ENCODE measurements around the gene TUT4.
"Not testable (repeated sequence)": the region's sequence is repeated elsewhere in the genome, so short reads cannot be mapped to it uniquely, and the experiment has no call there.

The TUT4 gene, protein sequence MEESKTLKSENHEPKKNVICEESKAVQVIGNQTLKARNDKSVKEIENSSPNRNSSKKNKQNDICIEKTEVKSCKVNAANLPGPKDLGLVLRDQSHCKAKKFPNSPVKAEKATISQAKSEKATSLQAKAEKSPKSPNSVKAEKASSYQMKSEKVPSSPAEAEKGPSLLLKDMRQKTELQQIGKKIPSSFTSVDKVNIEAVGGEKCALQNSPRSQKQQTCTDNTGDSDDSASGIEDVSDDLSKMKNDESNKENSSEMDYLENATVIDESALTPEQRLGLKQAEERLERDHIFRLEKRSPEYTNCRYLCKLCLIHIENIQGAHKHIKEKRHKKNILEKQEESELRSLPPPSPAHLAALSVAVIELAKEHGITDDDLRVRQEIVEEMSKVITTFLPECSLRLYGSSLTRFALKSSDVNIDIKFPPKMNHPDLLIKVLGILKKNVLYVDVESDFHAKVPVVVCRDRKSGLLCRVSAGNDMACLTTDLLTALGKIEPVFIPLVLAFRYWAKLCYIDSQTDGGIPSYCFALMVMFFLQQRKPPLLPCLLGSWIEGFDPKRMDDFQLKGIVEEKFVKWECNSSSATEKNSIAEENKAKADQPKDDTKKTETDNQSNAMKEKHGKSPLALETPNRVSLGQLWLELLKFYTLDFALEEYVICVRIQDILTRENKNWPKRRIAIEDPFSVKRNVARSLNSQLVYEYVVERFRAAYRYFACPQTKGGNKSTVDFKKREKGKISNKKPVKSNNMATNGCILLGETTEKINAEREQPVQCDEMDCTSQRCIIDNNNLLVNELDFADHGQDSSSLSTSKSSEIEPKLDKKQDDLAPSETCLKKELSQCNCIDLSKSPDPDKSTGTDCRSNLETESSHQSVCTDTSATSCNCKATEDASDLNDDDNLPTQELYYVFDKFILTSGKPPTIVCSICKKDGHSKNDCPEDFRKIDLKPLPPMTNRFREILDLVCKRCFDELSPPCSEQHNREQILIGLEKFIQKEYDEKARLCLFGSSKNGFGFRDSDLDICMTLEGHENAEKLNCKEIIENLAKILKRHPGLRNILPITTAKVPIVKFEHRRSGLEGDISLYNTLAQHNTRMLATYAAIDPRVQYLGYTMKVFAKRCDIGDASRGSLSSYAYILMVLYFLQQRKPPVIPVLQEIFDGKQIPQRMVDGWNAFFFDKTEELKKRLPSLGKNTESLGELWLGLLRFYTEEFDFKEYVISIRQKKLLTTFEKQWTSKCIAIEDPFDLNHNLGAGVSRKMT (N-terminal part only)

DNA sequence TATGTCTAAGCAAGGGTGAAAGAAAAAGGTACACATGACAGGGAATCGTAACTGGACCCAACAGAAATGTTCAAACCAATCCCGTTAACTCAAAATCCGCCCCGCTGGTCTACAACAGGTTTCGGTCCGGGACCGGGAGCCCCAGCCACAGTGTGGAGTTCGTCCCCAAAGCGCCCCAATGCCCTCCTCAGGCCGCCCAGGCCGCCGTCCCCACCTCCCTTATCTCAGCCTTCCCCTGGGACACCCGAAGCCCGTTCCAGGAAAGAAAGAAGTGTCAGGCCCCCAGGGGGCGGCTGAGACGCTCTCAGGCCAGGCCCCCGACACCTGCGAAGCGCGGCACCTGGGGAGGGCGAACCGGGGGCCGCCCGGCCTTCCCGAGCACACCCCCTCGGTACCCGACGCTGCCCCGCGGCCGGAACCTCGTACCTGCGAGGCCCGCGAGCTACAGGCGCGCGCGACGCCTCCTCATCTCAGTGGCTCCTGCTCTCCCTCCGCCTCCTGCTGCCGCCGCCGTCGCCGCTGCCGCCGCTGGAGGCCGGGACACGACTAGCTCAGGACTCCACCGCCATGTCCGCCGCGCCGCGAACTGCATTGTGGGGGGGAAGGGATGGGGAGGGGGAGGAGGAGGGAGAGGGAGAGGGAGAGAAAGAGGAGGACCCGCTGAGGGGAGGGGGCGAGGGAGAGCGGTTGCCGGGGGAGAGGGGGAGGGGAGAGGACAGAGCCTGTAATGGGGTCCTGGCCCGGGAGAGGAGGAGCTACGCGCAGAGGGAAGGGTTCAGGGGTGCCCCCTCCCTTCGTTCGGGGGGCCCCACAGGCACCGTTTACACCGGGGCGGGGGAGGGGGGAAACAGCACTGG is at the start of gene TUT4:
TUT4 (minus strand) TSS at position 588 of the 857 bp plus-strand sequence. CDS start 26,812 bp downstream, outside the sequence.
- peak; percentile 84 for DNase-seq

DNA sequence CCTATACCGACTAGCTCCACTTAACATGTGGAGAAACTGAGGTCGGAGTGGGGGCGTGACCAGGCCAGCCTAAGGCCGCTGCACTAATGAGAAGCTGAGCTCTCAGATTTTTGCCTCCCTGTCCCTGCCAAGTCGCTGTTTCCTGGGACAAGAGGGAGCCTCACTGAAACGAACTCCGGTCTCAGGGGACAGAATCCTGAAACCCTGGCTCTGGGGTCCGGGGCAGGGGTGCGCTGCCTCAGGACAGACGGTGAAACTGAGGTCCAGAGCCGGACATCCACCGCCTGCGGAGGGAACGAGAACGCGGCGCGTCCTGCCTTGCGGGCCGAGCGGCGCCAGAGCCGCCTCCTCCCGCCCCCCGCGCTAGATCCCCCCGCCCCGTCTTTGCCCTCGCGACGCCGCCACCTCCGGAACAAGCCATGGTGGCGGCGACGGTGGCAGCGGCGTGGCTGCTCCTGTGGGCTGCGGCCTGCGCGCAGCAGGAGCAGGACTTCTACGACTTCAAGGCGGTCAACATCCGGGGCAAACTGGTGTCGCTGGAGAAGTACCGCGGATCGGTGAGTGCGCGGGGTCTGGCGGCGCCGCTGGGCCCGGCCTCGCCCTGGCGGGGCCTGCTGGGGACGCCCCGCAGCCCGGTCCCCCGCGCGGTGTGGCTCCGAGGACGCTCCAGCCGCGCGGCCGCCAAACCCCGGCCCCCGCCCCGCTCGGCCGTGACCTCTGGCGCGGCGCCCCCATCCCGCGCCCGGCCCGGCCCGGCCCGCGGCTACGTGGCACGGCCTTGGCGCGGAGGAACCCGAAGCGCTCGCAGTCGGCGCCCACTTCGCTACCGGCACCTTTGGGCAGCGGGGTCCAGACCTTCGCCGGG is 49.3 kb upstream of the TUT4 start, which contains the start of gene GPX7:
GPX7 (plus strand) TSS at position 381 of the 865 bp plus-strand sequence; CDS start at position 420, 39 bp downstream.
- DNase-seq: no peak

DNA sequence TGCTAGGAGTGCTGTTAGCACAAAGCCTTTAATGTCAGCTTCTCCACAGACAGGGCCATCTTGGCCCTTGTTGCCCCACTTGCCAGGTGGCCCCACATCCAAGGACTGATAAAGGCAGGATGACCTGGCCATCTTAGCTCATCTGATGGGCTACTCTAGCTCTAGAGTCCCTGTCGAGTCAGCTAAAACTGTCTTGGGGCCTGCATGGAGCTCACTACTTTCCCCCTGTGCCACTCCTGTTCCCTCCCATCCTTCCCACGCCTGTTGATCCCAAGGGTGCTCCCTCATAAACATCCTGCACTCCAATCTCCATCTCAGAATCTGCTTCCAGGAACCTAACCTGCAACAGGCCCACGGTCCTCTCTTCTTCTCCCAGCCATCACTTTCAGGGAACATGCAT is 48.6 kb upstream of the TUT4 start:
- DNase-seq: no peak

DNA sequence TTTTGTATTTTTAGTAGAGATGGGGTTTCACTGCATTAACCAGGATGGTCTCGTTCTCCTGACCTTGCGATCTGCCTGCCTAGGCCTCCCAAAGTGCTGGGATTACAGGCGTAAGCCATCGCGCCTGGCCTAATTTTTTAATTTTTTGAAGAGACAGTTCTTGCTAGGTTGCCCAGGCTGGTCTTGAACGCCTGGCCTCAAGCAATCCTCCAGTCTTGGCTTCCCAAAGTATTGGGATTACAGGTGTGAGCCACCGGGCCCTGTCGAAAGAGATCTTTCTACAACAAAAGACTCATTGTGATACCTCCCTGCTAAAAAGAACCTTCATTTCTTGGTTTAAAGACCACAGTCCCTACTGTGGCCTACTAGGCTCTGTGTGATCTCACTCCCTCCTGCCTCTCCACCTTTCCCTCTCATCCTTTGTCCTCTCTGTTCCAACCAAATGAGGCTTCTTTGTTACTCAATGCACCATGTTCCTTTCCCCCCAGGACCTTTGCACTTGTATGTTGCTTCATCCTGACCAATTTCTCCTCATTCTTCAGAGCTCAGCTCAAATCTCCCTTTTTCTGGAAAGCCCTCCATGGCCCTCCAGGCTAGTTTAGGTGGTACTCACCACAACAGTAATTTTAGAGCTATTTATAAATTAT is 47.8 kb upstream of the TUT4 start:
- DNase-seq: no peak

DNA sequence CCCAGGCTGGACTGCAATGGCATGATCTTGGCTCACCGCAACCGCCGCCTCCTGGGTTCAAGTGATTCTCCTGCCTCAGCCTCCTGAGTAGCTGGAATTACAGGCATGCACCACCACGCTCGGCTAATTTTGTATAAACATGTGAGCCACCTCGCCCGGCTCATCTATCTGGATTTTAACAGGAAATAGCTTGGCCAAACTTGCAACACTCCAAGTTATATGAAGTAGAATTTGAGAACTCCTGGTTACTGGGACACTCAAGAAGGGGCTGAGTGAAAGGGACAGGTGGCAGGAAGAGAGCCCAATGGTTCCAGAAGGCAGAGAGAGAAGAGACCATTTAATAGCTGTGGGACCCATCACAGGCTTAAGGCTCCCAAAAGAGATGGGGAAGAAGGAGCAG is 46.3 kb upstream of the TUT4 start:
- DNase-seq: no peak

DNA sequence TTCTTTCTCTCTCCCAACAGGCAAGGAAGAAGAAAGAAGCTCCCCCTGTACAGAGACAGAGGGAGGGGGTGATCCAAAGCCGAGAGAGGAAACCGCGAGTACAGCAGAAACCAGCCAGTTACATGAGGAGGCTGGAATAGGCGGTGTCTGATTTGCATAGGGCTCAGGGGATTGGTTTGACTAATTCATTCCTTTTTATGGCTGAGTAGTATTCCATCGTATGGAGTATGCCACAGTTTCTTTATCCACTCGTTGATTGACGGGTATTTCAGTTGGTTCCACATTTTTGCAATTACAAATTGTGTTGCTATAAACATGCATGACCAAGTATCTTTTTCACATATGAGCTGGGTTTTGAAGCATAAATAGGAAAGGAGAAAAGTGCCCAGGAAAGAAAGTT is 45.8 kb upstream of the TUT4 start:
- no peak for DNase-seq

DNA sequence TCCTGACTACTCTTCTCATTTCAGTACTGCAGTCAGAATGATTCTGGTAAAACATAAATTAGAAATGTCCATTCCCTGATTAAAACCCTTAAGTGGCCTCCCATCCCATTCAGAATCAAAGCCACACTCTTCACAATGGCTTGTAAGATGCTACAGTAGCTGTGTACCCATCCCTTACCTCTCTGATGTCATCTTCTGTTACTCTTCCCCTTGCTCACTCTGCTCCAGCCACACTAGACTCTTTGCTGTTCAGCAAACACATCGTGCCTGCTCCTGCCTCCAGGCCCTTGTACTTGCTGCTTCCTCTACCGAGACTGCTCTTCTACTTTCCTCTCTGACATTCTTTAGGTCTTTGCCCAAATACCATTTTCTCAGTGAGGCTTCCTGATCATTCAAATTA is 45.0 kb upstream of the TUT4 start:
- DNase-seq: no peak

DNA sequence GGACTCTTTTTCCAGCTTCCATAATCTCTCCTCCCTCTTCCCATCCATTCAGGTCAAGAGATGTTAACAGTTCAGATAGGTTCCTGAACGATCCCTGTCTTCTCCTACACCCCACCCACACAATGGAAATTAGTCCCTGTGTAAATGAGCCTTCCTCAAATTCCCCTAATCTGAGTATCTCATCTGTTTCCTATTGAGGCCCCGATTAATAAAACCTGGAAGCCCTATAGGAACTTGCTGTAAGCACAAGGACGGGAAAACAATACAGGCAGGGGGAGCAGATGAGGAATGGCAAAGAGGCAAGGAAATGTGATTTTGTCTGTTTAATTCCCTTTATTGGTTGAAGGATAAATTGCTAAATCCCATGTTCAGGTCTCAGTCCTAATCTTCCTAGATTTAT is 42.2 kb upstream of the TUT4 start:
- DNase-seq: no peak

DNA sequence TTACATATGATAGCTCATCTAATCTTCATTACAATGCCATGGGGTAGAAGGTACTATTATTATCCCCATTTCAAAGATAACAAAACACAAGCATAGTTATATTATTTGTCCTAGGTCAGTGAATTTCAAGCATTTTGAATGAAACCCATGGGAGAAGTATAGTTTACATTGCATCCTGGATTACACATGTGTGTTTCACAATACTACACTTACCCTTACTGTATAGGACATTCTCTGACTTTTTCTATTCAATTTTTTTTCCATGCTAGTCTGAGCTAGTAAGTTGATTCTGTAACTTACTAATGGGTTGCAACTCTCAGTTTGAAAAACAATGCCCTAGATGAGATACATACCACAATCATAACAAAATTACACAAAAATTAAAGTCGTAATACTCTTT is 40.6 kb upstream of the TUT4 start:
- no peak for DNase-seq

DNA sequence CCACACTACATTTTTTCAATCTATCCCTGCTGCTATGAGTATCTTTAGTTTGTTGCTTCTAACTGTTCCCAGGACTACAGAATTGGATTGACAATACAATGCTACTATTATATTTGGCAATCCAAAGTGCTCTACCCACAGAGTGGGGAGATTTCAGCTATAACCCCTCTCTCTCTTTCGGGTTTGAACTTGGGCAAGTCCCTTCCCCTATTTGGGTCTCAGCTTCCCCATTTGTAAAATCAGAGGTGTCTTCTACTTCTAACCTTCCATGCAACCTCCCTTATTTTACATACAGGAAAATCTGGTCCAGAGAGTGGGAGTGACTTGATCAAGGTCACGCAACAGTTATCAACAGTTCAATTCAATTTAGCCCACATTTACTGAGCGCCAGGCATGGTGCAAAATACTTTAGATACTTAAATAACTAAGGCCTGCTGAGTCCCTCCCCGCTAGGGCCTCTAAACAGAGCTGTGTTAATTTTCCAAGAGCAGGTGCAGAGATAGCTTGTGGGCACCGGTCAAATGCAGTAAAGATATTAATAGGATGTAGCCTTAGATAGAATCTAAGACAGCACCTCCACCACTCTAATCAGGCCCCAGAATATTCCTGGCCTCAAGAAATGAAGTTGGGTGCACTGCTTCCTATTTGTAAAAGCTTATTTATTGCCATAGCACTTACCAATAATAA is 39.9 kb upstream of the TUT4 start:
- DNase-seq: no peak

DNA sequence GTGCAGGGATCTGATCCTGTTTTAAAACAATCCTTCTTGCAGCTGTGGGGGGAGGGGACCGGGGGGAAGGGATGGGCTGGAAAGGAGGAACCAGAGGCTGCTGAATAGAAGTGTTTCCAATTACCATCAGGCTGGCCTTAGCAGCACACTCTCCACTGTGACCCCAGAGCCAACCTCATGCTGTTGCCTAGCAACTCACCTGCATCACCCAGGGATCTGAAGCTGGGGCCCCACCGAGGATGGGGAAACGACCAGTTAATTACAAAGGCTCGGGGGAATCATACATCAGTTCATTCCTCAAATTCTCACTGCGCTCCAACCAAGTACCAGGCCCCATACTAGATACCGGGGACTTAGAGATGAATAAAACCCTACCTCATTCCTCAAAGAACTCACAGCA is 37.4 kb upstream of the TUT4 start:
- no peak for DNase-seq

DNA sequence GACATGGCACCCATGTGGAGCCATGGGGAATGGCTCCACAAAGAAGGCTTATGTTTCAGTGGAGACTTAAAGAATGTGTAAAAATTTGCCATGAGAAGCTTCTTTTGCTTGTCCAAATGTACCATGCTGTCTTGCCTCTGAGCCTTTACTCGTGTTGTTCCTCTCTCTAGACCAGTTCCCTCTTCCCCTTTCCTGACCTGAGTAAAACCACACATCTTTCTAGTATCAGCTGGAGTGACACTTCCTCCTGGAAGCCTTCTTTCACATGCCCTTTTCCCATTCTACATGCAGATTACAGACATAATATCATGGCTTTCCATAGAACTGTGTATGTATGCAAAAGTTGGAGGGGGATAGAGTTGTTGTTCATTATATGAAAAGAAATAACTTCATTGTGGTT is 35.6 kb upstream of the TUT4 start:
- DNase-seq: peak; percentile 71

DNA sequence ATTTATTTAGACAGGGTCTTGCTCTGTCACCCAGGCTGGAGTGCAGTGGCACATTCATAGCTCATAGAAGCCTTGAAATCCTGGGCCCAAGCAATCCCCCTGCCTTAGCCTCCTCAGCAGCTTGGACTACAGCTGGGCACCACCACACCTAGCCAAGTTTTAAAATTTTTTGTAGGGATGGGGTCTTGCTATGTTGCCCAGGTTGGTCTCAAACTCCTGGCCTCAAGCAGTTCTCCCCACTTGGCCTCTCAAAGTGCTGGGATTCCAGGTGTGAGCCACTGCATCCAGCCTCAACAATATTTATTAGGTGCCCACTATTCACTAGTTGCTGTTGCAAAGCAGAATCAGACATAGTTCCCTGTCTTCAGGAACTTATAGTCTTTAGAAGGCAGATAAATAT is 35.1 kb upstream of the TUT4 start:
- no peak for DNase-seq

DNA sequence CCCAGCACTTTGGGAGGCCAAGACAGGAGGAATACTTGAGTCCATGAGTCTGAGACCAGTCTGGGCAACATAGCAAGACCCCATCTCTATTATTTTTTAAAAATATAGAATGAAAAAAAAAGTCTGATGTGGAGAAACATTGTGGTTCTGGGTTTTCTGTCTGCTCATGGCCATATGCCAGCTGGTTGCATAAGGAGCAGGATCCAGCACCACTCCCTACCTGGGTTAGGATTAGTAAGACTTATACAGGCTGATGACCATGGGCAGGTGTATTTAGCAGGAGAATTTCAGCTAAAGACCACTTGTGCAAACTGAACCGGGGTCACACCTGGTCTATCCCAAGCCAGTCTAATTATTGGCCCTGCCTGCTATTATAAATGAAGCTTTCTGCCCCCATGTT is 32.6 kb upstream of the TUT4 start:
- DNase-seq: no peak

DNA sequence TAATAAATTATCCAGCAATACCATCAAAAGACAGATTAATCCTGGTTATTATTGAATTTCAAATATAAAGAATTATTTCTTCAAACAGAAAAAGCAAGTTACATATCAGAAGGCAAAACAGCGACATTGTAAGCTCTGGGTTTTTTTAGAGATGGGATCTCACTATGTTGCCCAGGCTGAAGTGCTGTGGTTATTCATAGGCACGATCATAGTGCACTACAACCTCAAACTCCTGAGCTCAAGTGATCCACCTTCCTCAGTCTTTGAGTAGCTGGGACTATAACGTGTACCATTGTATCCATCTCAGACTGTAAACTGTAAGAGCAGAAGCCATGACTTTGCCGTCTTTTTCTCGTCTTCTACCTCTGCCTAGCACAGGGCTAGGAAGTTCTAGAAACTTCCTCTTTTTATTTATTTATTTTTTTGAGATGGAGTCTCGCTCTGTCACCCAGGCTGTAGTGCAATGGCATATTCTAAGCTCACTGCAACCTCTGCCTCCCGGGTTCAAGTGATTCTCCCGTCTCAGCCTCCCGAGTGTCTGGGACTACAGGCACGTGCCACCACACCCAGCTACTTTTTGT is 29.3 kb upstream of the TUT4 start:
- DNase-seq: no peak

DNA sequence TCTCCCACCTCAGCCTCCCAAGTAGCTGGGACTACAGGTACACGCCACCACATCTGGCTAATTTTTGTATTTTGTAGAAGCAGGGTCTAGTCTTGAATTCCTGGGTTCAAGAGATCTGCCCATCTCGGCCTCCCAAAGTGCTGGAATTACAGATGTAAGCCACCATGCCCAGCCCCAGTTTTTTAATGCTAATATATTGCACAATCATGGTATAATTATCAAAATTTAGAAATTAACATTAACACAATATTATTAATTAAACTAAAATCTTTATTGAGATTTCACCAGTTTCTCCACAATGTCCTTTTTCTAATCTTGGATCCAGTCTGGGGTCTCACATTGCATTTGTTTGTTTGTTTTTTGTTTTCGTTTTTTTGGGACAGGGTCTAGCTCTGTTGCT is 27.4 kb upstream of the TUT4 start:
- DNase-seq: no peak

DNA sequence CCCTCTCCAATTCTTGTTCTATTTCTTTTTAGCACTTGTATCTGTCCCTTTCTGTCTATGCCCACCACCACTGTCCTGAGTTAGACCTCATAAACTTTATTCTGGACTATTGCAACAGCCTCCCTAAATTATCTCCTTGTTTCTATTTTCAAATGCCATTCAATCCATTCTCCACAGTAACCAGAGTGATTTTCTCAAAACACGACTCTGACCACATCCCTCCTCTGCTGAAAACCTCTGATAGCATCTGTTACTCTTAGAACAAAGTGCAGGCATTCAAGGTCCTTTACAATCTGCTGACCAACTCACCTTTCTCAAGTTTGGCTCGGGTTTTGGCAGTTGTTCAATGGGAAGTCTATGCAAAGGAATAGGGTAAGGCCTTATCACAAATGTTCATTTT is 26.5 kb upstream of the TUT4 start:
- peak; percentile 13 for DNase-seq

DNA sequence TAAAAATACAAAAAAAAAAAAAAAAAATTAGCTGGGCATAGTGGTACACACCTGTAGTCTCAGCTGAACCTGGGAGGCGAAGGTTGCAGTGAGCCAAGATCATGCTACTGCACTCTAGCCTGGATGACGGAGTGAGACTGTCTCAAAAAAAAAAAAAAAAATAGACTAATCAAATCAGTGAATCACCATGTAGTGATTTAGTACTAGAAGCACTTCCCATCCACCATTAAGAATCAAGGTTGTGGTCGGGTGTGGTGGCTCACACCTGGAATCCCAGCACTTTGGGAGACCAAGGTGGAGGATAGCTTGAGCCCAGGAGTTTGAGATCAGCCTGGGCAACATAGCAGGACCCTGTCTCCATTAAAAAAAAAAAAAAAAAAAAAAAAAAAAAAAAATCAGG is 25.2 kb upstream of the TUT4 start:
- DNase-seq: not testable (repeated sequence)

DNA sequence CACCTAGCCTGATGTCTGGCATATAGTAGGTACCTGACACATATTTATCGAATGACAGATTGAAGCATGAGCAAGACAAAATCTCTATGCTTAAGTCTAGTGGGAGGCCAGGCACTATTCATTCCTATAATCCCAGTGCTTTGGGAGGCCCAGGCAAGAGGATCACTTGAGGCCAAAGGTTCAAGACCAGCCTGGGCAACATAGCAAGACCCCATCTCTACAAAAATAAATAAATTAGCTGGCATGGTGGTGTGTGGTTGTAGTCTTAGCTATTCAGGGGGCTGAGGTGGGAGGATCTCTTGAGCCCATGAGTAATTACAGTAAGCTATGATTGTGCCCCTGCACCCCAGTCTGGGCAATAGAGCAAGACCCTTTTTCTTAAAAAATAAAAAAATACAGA is 23.2 kb upstream of the TUT4 start:
- DNase-seq: no peak

DNA sequence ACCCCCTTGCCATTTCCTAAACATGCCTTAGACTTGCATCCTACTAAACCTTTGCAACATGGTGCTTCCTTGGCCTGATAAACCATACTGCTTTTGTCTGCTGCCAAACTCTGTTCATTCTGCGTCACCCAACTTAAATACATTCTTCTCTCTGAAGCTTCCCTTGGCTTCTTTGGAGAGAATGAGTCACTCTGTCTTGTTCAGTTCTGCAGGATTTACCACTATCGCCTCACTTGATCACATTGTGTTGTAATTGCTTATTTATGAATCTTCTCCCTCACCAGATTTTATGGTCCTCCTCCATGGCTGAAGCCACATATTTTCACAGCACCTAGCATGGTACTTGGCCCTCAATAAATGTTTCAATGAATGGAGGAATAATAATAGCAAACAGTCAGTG is 21.7 kb upstream of the TUT4 start:
- DNase-seq: peak; percentile 39
